ENCODE data around the gene ATP8B4. TPM values are rescaled to one million over a fixed set of nuclear protein-coding genes. Genes with fewer than 3 reads are reported as not detected.

Gene ATP8B4
- total RNA-seq, 1 experiment from 2014 or later, result not detected

DNA sequence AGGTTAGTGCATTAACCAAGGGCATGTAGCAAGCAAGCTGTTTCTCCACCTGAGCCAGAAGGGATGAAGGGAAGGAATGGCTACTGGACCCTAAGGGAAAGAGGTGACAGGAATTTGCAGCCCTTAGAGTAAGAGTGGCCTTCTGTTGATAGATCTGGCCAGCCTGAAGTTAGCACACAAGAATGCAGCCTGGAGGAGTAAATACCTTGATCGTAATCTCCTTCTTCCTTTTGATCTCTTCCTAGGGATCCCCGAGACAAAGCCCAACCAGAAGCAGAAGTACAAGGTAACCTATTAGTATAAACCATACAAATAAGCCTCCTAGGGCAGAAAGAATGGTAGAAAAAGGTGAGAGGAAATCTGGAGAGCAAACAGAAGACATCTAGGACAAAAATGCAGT, 134.6 kb downstream of the ATP8B4 start:
- POLR2A ChIA-PET (ENCODE audit: unreplicated experiment), result no interaction called here
- Histone ChIP-seq H3K27ac (ENCODE audit: low read length) (no peak overlapping the region), H3K79me2 (ENCODE audit: low read length) (no peaks in the 10 kb centered on the region), H3K4me1 (ENCODE audit: insufficient read depth, low read length) (no peaks in the 10 kb centered on the region), H3F3A (ENCODE audit: low read length, unreplicated experiment) (no peaks in the 10 kb centered on the region), H3K36me3 (ENCODE audit: low read depth, low read length) (no peaks in the 10 kb centered on the region), H2AFZ (ENCODE audit: low read length) (no peak overlapping the region), H3K9me2 (replicated peaks; ENCODE audit: low read length) (no peaks in the 10 kb centered on the region), H3K4me2 (ENCODE audit: low read length) (no peak overlapping the region), H3K27me3 (ENCODE audit: low read length) (no peaks in the 10 kb centered on the region), H3K4me3 (ENCODE audit: low read length) (no peak overlapping the region), H3K9ac (ENCODE audit: low read length) (no peak overlapping the region), H3K9me3 (ENCODE audit: low read length) (no peaks in the 10 kb centered on the region), H4K20me1 (ENCODE audit: low read length) (no peaks in the 10 kb centered on the region)
- BruUV-seq (replicated peaks), result no TSS peak
- TF ChIP-seq EZH2 (IDR thresholded peaks at IDR 0.05; ENCODE audit: low read length, unreplicated experiment) (no peak), EZH2phosphoT487 (IDR thresholded peaks at IDR 0.05; ENCODE audit: borderline replicate concordance, low read length) (no peak)
- TF ChIP-seq, protein P1, sequence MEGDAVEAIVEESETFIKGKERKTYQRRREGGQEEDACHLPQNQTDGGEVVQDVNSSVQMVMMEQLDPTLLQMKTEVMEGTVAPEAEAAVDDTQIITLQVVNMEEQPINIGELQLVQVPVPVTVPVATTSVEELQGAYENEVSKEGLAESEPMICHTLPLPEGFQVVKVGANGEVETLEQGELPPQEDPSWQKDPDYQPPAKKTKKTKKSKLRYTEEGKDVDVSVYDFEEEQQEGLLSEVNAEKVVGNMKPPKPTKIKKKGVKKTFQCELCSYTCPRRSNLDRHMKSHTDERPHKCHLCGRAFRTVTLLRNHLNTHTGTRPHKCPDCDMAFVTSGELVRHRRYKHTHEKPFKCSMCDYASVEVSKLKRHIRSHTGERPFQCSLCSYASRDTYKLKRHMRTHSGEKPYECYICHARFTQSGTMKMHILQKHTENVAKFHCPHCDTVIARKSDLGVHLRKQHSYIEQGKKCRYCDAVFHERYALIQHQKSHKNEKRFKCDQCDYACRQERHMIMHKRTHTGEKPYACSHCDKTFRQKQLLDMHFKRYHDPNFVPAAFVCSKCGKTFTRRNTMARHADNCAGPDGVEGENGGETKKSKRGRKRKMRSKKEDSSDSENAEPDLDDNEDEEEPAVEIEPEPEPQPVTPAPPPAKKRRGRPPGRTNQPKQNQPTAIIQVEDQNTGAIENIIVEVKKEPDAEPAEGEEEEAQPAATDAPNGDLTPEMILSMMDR (conservative IDR thresholded peaks at IDR 0.05; ENCODE audit: low read depth, low read length), result no peak
- DNase-seq (no peak), ATAC-seq (no peak)
- intact Hi-C loops (cut with micrococcal nuclease), result no loop called here
- CTCF ChIA-PET, result no interaction called here

DNA sequence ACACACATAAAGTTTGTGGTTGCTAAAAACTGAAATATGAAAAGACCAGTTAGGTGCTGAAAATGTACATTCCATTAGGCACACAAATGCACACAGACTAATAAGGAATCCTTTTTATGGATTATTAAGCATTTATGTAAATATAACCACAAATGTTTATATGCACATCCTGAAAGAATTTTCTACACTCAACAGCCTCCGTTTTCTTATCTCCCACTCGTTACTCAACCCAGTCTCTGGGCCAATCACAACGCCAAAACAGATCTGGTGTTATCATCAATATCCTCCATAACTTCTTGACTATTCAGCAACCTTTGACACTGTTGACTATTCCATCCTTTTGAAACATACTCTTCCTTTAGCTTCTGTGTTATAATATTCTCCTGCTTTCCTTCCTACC, 136.4 kb downstream of the ATP8B4 start:
- TF ChIP-seq EZH2phosphoT487 (IDR thresholded peaks at IDR 0.05; ENCODE audit: borderline replicate concordance, low read length) (no peak), EZH2 (IDR thresholded peaks at IDR 0.05; ENCODE audit: low read length, unreplicated experiment) (no peak)
- TF ChIP-seq, protein P1 (conservative IDR thresholded peaks at IDR 0.05; ENCODE audit: low read depth, low read length), result no peak
- intact Hi-C loops (cut with micrococcal nuclease), result no loop called here
- Histone ChIP-seq H3K4me2 (ENCODE audit: low read length) (no peak overlapping the region), H3K9ac (ENCODE audit: low read length) (no peak overlapping the region), H3K9me2 (replicated peaks; ENCODE audit: low read length) (no peaks in the 10 kb centered on the region), H4K20me1 (ENCODE audit: low read length) (no peaks in the 10 kb centered on the region), H3K36me3 (ENCODE audit: low read depth, low read length) (no peaks in the 10 kb centered on the region), H3K79me2 (ENCODE audit: low read length) (no peaks in the 10 kb centered on the region), H3K27me3 (ENCODE audit: low read length) (no peaks in the 10 kb centered on the region), H2AFZ (ENCODE audit: low read length) (no peak overlapping the region), H3F3A (ENCODE audit: low read length, unreplicated experiment) (no peaks in the 10 kb centered on the region), H3K4me1 (ENCODE audit: insufficient read depth, low read length) (no peaks in the 10 kb centered on the region), H3K27ac (ENCODE audit: low read length) (no peak overlapping the region), H3K9me3 (ENCODE audit: low read length) (no peaks in the 10 kb centered on the region), H3K4me3 (ENCODE audit: low read length) (no peak overlapping the region)
- DNase-seq, result no peak
- CTCF ChIA-PET, result no interaction called here
- no TSS peak for BruUV-seq (replicated peaks)
- POLR2A ChIA-PET (ENCODE audit: unreplicated experiment), result no interaction called here
- ATAC-seq, result no peak

DNA sequence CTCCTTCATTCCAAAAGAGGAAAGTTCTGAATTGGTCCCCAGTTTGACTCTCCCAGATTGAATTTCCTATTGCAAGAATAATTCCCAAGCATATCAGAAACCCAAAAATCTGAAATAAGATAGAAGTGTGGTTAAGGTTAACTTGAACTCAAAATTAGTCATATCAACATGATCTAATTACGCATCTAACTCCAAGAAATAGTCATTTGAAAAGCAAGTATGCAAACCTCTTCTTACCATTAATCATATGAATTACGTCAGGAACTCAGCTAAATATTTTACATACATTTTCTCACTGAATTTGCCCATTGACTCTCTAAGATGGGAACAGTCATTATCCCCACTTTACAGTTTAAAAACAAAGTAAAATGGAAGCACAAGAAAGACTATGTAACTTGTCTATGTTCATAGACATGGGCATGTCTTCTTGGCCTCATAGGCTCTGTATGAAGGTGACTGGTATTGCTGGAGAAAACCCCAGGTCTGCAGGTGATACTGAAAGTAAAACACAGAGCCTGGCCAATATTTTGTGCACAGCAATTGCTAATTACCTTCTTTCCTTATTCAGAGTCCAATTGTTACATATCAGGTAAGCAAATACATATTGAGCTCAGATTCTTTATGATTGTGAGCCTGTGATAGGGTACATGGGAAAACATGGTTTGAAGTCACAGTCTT, 139.2 kb downstream of the ATP8B4 start:
- Histone ChIP-seq H3K27me3 (ENCODE audit: low read length) (no peaks in the 10 kb centered on the region), H3K4me2 (ENCODE audit: low read length) (no peak overlapping the region), H4K20me1 (ENCODE audit: low read length) (no peaks in the 10 kb centered on the region), H3K9me2 (replicated peaks; ENCODE audit: low read length) (no peaks in the 10 kb centered on the region), H3K4me3 (ENCODE audit: low read length) (no peak overlapping the region), H3K9ac (ENCODE audit: low read length) (no peak overlapping the region), H3K4me1 (ENCODE audit: insufficient read depth, low read length) (no peaks in the 10 kb centered on the region), H3K79me2 (ENCODE audit: low read length) (no peaks in the 10 kb centered on the region), H3K27ac (ENCODE audit: low read length) (no peak overlapping the region), H3K9me3 (ENCODE audit: low read length) (no peaks in the 10 kb centered on the region), H2AFZ (ENCODE audit: low read length) (no peak overlapping the region), H3F3A (ENCODE audit: low read length, unreplicated experiment) (no peaks in the 10 kb centered on the region), H3K36me3 (ENCODE audit: low read depth, low read length) (no peaks in the 10 kb centered on the region)
- ChIA-PET CTCF (no interaction called here), POLR2A (ENCODE audit: unreplicated experiment) (no interaction called here)
- TF ChIP-seq, protein P1 (conservative IDR thresholded peaks at IDR 0.05; ENCODE audit: low read depth, low read length), result no peak
- no peak for TF ChIP-seq EZH2phosphoT487 (IDR thresholded peaks at IDR 0.05; ENCODE audit: borderline replicate concordance, low read length)
- no TSS peak for BruUV-seq (replicated peaks)
- DNase-seq (no peak), ATAC-seq (no peak)
- intact Hi-C loops (cut with micrococcal nuclease), result no loop called here

All from PC-3 (cell line).